Stimulated activated CD4-positive, alpha-beta T cell treated with anti-CD3 and anti-CD28 coated beads, Interleukin-4, amount 100 ng/mL, for 48 hours (primary cell): ENCODE results near the gene FOXN1.
"Not testable (repeated sequence)": the region's sequence is repeated elsewhere in the genome, so short reads cannot be mapped to it uniquely, and the experiment has no call there.

Experiments
- DNase-seq, 2 donors: peaks; one replicate each; pipeline ENCODE4 v3.0.0-alpha.2; 2020; ENCODE audit warnings: low read depth in 2 of 2

Gene FOXN1

DNA sequence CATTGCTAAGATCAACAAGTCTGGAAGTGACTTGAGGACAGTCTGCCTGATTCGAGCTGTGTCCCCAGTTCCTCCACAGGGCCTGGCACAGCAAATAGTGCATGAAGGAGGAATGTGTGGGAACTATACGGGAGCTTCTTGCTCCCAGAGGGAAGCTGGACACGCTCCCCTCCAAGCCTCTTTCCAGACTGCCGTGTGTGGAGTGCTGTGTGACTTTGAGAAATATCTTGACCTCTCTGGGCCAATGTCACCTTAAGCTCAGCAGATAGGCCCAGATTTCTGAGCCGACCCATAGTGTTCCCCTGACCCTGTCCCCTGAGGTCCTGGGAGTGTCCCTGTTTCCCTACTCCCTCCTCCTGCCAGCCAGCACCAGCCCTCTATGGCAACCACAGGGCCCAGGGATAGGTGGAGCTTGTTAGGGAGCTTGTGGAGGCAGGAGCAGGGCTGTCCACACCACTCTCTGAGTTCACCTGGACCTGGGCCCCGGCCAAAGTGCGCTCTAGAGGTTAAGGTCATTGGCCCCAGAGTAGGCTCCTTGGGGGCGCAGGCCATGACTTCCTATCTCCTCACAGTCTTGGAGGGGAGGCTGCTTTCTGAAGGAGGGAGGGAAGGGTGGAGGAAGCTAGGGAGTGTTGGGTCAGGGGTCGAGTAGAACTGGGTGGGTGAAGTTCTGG lies 6.3 kb upstream of the FOXN1 start:
- DNase-seq, result no peak

- DNase-seq, result no peak
Observed at GRCh38 chr17:28500712-28501379, 5.3 kb upstream of the FOXN1 start.

GRCh38 chr17:28501421-28502284 lies 4.5 kb upstream of the FOXN1 start:
- no peak for DNase-seq

- DNase-seq, result no peak
Observed at GRCh38 chr17:28503420-28503819, 2.7 kb upstream of the FOXN1 start.

DNA sequence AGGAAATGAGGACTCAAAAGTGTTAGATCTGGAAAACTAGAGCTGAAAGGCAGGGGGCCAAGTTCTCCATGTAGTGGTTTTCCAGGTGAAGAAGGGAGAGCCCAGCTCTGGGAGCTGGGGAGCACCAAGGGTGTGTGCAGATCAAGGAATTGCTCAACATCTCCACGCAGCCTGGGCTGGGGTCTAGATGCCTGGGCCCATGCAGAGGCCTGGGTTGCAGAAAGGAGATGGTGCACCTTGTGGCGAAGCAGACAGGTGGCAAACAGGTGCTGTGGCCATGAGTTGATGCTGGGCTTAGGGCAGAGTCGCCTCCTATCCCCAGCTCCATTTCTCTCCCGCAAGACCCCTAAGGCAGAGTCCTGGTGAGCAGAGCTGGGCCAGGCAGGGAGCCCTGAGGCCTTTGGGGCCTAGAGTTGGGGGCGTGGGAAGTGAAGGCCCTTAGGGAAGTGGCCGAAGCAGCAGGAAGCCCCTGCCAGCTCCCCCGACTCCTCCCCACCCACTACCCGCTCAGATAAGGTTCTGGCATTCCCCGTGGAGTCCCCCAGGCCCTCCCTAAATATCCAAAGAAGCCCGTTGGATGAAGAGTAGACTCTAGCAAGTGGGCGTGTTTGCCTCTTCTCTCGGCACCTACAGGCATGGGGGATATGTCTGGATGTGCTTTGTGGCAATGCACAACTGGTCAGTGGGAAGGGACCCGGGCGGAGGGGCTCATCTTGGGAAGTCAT lies 777 bp downstream of the FOXN1 start:
- DNase-seq, result no peak

DNA sequence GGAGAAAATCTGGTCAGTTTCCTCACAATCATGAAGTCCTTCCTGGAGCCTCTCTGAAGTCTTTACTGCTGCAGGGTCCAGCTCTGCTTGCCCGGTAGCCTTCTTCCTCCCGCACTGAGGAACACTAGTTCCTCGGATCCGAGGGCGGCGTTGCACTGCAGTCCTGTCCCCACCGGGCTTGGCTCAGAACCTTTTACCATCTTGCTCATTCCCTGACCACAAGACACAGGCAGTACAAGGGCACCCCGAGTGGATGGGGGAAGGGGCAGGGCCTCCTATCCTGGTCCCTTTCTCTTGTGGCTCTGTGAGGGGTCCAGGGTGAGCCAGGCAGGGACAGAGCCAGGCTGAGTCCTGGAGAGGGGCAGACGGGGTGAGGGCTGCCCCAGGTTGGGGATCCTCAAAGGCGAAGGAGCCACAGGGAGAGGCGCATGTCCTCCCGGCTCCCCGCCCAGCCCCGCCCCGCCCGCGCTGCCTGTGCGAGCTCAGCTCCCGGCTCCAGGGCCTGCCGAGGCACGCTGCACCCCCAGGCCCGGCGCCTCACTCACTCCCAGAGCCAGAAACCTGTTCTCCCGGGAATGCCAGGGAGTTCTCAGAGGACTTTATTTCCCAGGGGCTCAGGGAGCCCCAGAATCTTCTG lies 1.5 kb downstream of the FOXN1 start:
- no peak for DNase-seq

- no peak for DNase-seq
Observed at GRCh38 chr17:28508211-28508724, 2.1 kb downstream of the FOXN1 start.

GRCh38 chr17:28509789-28510188 lies 3.6 kb downstream of the FOXN1 start:
- DNase-seq, result no peak

GRCh38 chr17:28511858-28512461 lies 5.8 kb downstream of the FOXN1 start:
- DNase-seq, result no peak

GRCh38 chr17:28513476-28513875 lies 7.3 kb downstream of the FOXN1 start:
- DNase-seq, result no peak

DNA sequence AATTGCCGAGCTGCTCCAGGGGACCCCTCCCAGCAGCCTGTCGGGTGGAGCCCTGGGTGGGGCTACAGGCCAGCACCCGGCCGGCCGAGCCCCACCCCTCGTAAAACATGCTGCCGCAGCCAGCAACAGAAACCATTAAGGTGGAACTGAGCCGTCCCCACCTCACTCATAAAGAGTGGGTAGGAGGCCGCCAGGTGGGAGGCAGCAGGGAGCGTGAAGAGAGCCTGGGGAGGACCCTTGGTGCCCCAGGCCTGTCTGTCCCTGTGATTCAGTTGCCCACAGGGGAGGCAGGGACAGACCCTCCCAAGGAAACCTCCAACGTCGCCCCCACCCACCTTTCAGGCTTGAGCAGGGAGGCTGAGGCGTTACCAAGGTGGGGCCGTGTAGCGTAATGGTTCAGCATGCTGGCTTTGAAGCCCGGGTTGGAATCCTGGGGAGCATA lies 8.4 kb downstream of the FOXN1 start:
- no peak for DNase-seq

DNA sequence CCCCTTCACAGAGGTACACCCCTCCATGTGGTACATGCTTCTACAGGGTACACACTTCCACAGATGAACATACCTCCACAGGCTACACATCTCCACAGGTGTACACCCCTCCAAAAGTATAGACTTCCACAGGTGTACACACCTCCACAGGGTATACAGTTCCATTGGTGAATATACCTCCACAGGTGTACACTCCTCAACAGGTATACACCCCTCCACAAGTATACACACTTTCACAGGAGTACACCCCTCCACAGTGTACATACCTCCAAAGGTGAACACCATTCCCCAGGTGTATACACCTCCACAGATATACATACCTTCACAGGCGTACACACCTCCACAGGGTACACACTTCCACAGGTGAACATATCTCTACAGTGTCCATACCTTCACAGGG lies 9.4 kb downstream of the FOXN1 start:
- DNase-seq, result no peak

- DNase-seq, result no peak
Observed at GRCh38 chr17:28518132-28518531, 12.0 kb downstream of the FOXN1 start.

DNA sequence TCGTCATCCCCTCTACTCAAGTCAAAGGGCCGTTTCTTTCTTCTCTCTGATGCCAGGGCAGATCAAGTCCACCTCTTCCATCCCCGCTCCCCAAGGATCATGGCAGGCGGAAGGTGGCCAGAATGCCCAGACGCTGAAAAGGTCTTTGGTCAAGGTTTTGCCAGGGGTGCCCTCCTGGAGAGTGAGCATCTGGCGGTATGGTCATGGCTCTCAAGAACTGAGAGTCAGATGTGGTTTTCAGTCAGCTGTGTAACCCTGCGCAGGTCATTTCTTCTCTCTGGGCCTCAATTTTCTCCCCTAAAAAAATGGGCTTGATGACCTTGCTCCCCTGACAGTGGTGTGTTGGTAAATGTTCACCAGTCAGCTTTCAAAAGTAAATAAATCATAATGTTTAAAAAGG lies 12.4 kb downstream of the FOXN1 start:
- no peak for DNase-seq

DNA sequence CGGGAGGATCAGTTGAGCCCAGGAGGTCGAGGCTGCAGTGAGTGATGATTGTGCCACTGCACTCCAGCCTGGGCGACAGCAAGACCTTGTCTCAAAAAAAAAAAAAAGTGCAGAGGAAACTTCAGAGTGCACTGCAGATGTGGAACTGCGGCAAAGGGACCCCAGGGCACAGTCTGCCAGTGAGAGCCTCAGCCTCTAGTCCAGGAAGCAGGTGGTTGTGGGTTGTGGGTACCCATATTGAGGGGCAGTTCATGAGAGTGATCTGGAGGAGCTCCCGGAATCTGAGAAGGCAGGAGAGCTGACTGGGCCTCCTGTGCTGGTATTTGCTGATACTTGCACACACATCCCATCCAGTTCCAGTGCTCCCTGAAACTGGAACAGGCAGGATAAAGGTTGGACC lies 13.1 kb downstream of the FOXN1 start:
- DNase-seq, result no peak

- DNase-seq, result no peak
Observed at GRCh38 chr17:28520687-28521086, 14.5 kb downstream of the FOXN1 start.

GRCh38 chr17:28521311-28522085 lies 15.3 kb downstream of the FOXN1 start:
- no peak for DNase-seq

- not testable (repeated sequence) for DNase-seq
Observed at GRCh38 chr17:28522281-28522680, 16.1 kb downstream of the FOXN1 start.

GRCh38 chr17:28523186-28523585 lies 17.0 kb downstream of the FOXN1 start:
- DNase-seq, result no peak

- DNase-seq, result no peak
Observed at GRCh38 chr17:28523876-28524275, 17.7 kb downstream of the FOXN1 start.
